ENCODE measurements around the gene OSBPL1A.

The OSBPL1A gene

DNA sequence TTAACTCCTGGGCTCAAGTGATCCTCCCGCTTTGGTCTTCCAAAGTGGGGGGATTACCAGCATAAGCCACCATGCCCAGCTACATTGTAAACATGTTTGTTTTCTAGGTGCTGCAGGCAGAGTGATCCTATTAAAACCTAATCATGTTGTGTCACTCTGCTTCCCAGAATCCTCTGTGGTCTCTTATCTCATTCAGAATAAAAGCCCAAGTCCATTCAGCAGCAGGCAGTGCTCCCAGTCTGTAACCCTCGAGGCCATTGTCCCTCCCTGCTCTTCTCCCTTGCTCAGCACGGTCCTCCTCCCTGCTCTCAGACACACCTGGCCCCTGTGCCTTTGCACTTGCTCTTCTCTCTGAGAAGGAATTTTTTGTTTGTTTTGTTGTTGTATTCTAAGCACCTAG, 269.9 kb downstream of the OSBPL1A start:
- TF ChIP-seq EZH2phosphoT487 (conservative IDR thresholded peaks at IDR 0.05; ENCODE audit: low read length) (no peak), CTCF (IDR thresholded peaks at IDR 0.05; ENCODE audit: insufficient read depth, low read length, poor library complexity, severe bottlenecking) (no peak)
- Histone ChIP-seq H3K27me3 (ENCODE audit: low read length) (no peaks in the 10 kb centered on the region), H4K20me1 (ENCODE audit: low read depth, low read length) (no peaks in the 10 kb centered on the region), H3K27ac (ENCODE audit: low read depth, low read length) (no peak overlapping the region), H3K4me2 (ENCODE audit: low read depth, low read length, poor library complexity, severe bottlenecking) (no peak overlapping the region), H3K4me3 (ENCODE audit: insufficient read depth, low read length, poor library complexity, severe bottlenecking) (no peak overlapping the region), H2AFZ (ENCODE audit: low read depth, low read length, severe bottlenecking) (no peak overlapping the region), H3K79me2 (ENCODE audit: insufficient read depth, low read length) (no peaks in the 10 kb centered on the region), H3K9me2 (replicated peaks; ENCODE audit: insufficient read depth, low read length) (no peaks in the 10 kb centered on the region), H3K9me3 (ENCODE audit: insufficient read depth, low read length) (no peaks in the 10 kb centered on the region), H3K9ac (ENCODE audit: low read length) (no peak overlapping the region), H3K36me3 (ENCODE audit: low read length) (no peaks in the 10 kb centered on the region), H3F3A (ENCODE audit: insufficient read depth) (no peaks in the 10 kb centered on the region)

DNA sequence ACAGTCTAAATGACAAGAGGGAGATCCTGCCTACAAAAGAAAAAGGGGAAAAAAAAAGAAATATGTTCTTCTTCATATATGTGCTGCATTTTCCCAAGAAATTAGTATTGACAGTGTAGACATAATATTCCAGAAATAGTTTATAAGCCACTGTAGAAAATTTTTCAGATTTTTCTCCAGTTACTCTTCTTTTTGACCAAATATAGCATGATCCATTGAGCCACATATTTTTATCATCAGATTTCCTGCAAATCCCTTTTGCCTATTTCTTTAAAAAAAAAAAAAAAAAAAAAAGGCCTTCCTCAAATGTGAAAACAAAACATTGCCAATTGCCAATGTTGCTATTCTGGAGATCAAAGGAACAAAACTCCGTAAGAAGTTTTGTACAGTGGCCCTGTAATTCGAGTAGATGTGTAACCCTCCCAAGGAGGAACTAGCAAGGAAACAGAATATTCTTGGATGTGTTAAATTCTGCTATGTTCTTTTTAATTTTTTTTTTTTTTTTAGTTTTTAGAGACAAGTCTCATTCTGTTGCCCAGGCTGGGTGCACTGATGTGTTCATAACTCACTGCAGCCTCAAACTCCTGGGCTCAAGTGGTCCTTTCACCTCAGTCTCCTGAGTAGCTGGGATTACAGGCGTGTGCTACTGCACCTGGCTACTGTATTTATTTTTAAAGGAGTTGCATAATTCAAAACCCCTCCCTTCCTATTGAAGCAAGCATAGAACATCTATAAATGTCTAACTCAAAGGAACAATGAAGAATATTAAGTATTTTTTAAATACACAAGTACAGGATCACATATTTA, 271.3 kb downstream of the OSBPL1A start:
- H3K79me2 ChIP-seq (ENCODE audit: insufficient read depth, low read length) = no peaks in the 10 kb centered on the region
- no peaks in the 10 kb centered on the region for H3K9me2 ChIP-seq (replicated peaks; ENCODE audit: insufficient read depth, low read length)
- no peaks in the 10 kb centered on the region for H3K36me3 ChIP-seq (ENCODE audit: low read length)
- H3K4me3 ChIP-seq (ENCODE audit: insufficient read depth, low read length, poor library complexity, severe bottlenecking) = no peak overlapping the region
- H3K27ac ChIP-seq (ENCODE audit: low read depth, low read length) = no peak overlapping the region
- no peak overlapping the region for H3K9ac ChIP-seq (ENCODE audit: low read length)
- no peaks in the 10 kb centered on the region for H3F3A ChIP-seq (ENCODE audit: insufficient read depth)
- no peaks in the 10 kb centered on the region for H4K20me1 ChIP-seq (ENCODE audit: low read depth, low read length)
- H3K9me3 ChIP-seq (ENCODE audit: insufficient read depth, low read length) = no peaks in the 10 kb centered on the region
- H2AFZ ChIP-seq (ENCODE audit: low read depth, low read length, severe bottlenecking) = no peak overlapping the region
- no peak overlapping the region for H3K4me2 ChIP-seq (ENCODE audit: low read depth, low read length, poor library complexity, severe bottlenecking)
- TF ChIP-seq CTCF (IDR thresholded peaks at IDR 0.05; ENCODE audit: insufficient read depth, low read length, poor library complexity, severe bottlenecking) (no peak), EZH2phosphoT487 (conservative IDR thresholded peaks at IDR 0.05; ENCODE audit: low read length) (no peak)
- H3K27me3 ChIP-seq (ENCODE audit: low read length) = no peaks in the 10 kb centered on the region

GRCh38 chr18:24121625-24122024, 276.0 kb downstream of the OSBPL1A start:
- no peak overlapping the region for H3K4me2 ChIP-seq (ENCODE audit: low read depth, low read length, poor library complexity, severe bottlenecking)
- no peaks in the 10 kb centered on the region for H3K79me2 ChIP-seq (ENCODE audit: insufficient read depth, low read length)
- no peaks in the 10 kb centered on the region for H3K9me3 ChIP-seq (ENCODE audit: insufficient read depth, low read length)
- no peaks in the 10 kb centered on the region for H4K20me1 ChIP-seq (ENCODE audit: low read depth, low read length)
- H3K36me3 ChIP-seq (ENCODE audit: low read length) = no peaks in the 10 kb centered on the region
- no peak overlapping the region for H3K27ac ChIP-seq (ENCODE audit: low read depth, low read length)
- no peak overlapping the region for H2AFZ ChIP-seq (ENCODE audit: low read depth, low read length, severe bottlenecking)
- H3K9ac ChIP-seq (ENCODE audit: low read length) = no peak overlapping the region
- H3F3A ChIP-seq (ENCODE audit: insufficient read depth) = no peaks in the 10 kb centered on the region
- H3K4me3 ChIP-seq (ENCODE audit: insufficient read depth, low read length, poor library complexity, severe bottlenecking) = no peak overlapping the region
- H3K9me2 ChIP-seq (replicated peaks; ENCODE audit: insufficient read depth, low read length) = no peaks in the 10 kb centered on the region
- H3K27me3 ChIP-seq (ENCODE audit: low read length) = no peaks in the 10 kb centered on the region
- TF ChIP-seq EZH2phosphoT487 (conservative IDR thresholded peaks at IDR 0.05; ENCODE audit: low read length) = no peak
- no peak for TF ChIP-seq CTCF (IDR thresholded peaks at IDR 0.05; ENCODE audit: insufficient read depth, low read length, poor library complexity, severe bottlenecking)

Data from SU-DHL-6 (cell line).